Pancreas (tissue), 10 donors: Measurements from ENCODE around the gene JAKMIP1. TPM values are rescaled to one million over a fixed set of nuclear protein-coding genes. Genes with fewer than 3 reads are reported as not detected.

Source experiments
- ATAC-seq, 4 donors: fragments of 200-7000 bp; cut with Tn5 transposase; one replicate each; pipeline versions ENCODE4 v1.8.0 to v1.9.1; 2020; ENCODE audit warnings: mild to moderate bottlenecking in 4 of 4, moderate library complexity in 4 of 4
- DNase-seq, 6 donors: peaks; one replicate each; pipeline ENCODE4 v3.0.0-alpha.2; 2020
- FAIRE-seq: peaks from 2 replicates; lab custom pipeline; 2012; peaks lifted over from hg19 to GRCh38; lab: Jason Lieb, UNC
- H3K27ac ChIP-seq, 4 donors: fragments of 200-600 bp; sonication (generic); 1 replicate in 3 of 4; 2 replicates in 1 of 4; pipeline versions ENCODE4 v1.5.0 to v1.8.0; 2020
- H3K27me3 ChIP-seq, 4 donors: fragments of 200-600 bp; one replicate each; pipeline ENCODE4 v1.8.0; 2021
- H3K36me3 ChIP-seq, 3 donors: fragments of 200-600 bp; sonication (generic) in 1 of 3; one replicate each; pipeline versions ENCODE4 v1.5.0 to v1.8.0; 2020 to 2021
- H3K4me1 ChIP-seq, 3 donors: fragments of 200-600 bp; one replicate each; pipeline ENCODE4 v1.8.0; 2021
- H3K4me3 ChIP-seq, 4 donors: fragments of 200-600 bp; sonication (generic) in 2 of 4; one replicate each; pipeline versions ENCODE4 v1.5.0 to v1.8.0; 2020 to 2021
- H3K9me3 ChIP-seq, 4 donors: fragments of 200-600 bp; one replicate each; pipeline ENCODE4 v1.8.0; 2021
- WGBS, 2 donors: extraction: QIAGEN DNeasy Blood & Tissue Kit; methylation state at CpG; one replicate each; pipeline ENCODE4 v1.1.7; 2013; 5-methylcytosine and 5-hydroxymethylcytosine counted together
- intact Hi-C, 3 donors: fragments of 100-400 bp; cut with DNase I; formaldehyde crosslinking; loops; one replicate each; pipeline versions ENCODE4 v1.11.1 to v1.14.2; 2022
- polyA plus RNA-seq, 2 donors: library from polyadenylated mRNA; stranded (reverse); fragments of 200-250 nt; gene quantifications; one replicate each; pipeline ENCODE4 v1.2.3, GENCODE V29; 2013
- total RNA-seq, 6 donors: library from RNA; stranded (reverse); fragmentation: NEBNext Ultra II Directional in 4 of 6; extraction: Animal tissue kit (Norgen Biotek cat#: 25700) in 4 of 6; gene quantifications; one replicate each; pipeline versions ENCODE4 v1.2.1 to v1.2.4, GENCODE V29; 2021 to 2023
- TF ChIP-seq, protein P1 (sequence below), 4 donors: fragments of 200-600 bp; sonication (generic) in 3 of 4; IDR thresholded peaks; one replicate each; pipeline versions ENCODE4 v1.5.0 to v1.8.0; 2021; ENCODE audit warnings: antibody characterized with exemption in 4 of 4
- donor health status: healthy with polysubstance abuse.
- donor health status: DM: no; HTN: no; CAD: no; lungs with moderate emphysema.
- donor health status: DM: no; HTN: no; CAD: no.
- donor health status: control.
- donor health status: control.
- donor health status: Bipolar disorder and iron deficiency.
- donor health status: DM: yes; HTN: yes; CAD: no.
- donor health status: DM: no; HTN: no; CAD: no.
- donor health status: DM: no; HTN: no; CAD: no.
- donor health status: DM: yes; HTN: yes; CAD: no.

Gene JAKMIP1
- total and polyA plus RNA-seq, 8 donors, result 0.16 to 4.3 (median 0.59) TPM

DNA sequence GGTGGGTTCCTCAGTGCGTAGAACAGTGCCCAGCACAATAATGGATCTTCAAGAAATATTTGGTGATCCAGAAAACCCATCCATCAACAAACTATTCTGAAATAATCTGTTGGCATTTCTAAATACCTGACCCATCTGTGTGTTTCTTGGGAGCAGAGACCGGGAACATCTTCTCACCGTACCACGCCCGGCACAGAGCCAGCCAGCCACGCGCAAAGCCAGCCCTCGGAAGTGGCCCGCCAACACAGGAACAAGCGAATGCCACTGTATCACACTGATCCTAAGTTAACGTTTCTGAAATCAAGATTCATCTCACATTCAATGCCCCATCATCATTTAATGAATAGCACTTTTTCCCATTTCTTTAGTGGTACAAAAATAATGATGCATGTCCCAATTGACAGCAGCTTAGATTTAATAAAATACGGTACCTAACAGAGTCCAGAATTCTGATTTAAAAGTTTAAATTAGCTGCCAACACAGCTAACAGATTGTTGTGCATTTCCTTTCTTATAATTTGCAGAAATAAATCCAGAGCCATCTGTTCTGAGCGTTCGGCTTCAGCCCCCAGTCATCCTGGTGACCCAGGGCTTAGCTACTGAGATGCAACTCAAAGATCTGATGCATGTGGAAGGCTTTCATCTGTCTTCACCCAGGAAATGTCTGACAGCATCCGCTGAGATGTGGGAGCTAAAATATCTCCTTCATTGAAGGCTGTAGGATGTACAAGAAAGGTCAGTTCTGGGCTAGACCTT lies 44.2 kb downstream of the JAKMIP1 start:
- no peaks in the 10 kb centered on the region for H3K27me3 ChIP-seq
- DNase-seq (peak in 1 of 6 donors; percentile 13), ATAC-seq (no peak), FAIRE-seq (no peak)
- no peak overlapping the region for H3K27ac ChIP-seq
- H3K4me1 ChIP-seq, result no peaks in the 10 kb centered on the region
- no peak overlapping the region for H3K4me3 ChIP-seq
- H3K9me3 ChIP-seq, result no peaks in the 10 kb centered on the region
- WGBS, 2 donors, result 70 to 81% methylated on average over 15 of the region's 15 CpGs
- intact Hi-C loops, result no loop called here
- TF ChIP-seq, protein P1, sequence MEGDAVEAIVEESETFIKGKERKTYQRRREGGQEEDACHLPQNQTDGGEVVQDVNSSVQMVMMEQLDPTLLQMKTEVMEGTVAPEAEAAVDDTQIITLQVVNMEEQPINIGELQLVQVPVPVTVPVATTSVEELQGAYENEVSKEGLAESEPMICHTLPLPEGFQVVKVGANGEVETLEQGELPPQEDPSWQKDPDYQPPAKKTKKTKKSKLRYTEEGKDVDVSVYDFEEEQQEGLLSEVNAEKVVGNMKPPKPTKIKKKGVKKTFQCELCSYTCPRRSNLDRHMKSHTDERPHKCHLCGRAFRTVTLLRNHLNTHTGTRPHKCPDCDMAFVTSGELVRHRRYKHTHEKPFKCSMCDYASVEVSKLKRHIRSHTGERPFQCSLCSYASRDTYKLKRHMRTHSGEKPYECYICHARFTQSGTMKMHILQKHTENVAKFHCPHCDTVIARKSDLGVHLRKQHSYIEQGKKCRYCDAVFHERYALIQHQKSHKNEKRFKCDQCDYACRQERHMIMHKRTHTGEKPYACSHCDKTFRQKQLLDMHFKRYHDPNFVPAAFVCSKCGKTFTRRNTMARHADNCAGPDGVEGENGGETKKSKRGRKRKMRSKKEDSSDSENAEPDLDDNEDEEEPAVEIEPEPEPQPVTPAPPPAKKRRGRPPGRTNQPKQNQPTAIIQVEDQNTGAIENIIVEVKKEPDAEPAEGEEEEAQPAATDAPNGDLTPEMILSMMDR (IDR thresholded peaks at IDR 0.05), result no peak
- H3K36me3 ChIP-seq, result no peaks in the 10 kb centered on the region

- TF ChIP-seq, protein P1 (IDR thresholded peaks at IDR 0.05), result no peak
- Histone ChIP-seq H3K4me3 (no peak overlapping the region), H3K9me3 (no peaks in the 10 kb centered on the region), H3K4me1 (no peaks in the 10 kb centered on the region), H3K36me3 (no peaks in the 10 kb centered on the region), H3K27ac (no peak overlapping the region), H3K27me3 (no peaks in the 10 kb centered on the region)
- WGBS, 2 donors, result 29 to 30% methylated on average over 9 of the region's 9 CpGs
- FAIRE-seq, result no peak
- ATAC-seq, result no peak
- intact Hi-C loops, result no loop called here
- peak in 1 of 6 donors; percentile 19 for DNase-seq
Observed at GRCh38 chr4:6154875-6155274, 45.5 kb downstream of the JAKMIP1 start.

GRCh38 chr4:6153874-6154273 lies 46.5 kb downstream of the JAKMIP1 start:
- ATAC-seq (no peak), FAIRE-seq (no peak), DNase-seq (peak in 1 of 6 donors; percentile 15)
- 35 to 39% methylated on average over 7 of the region's 7 CpGs for WGBS, 2 donors
- Histone ChIP-seq H3K4me1 (no peaks in the 10 kb centered on the region), H3K36me3 (no peaks in the 10 kb centered on the region), H3K27ac (no peak overlapping the region), H3K27me3 (no peaks in the 10 kb centered on the region), H3K9me3 (no peaks in the 10 kb centered on the region), H3K4me3 (no peak overlapping the region)
- intact Hi-C loops, result no loop called here
- TF ChIP-seq, protein P1 (IDR thresholded peaks at IDR 0.05), result no peak

GRCh38 chr4:6152869-6153705 lies 47.3 kb downstream of the JAKMIP1 start:
- TF ChIP-seq, protein P1 (IDR thresholded peaks at IDR 0.05), result no peak
- Histone ChIP-seq H3K9me3 (no peaks in the 10 kb centered on the region), H3K27me3 (no peaks in the 10 kb centered on the region), H3K36me3 (no peaks in the 10 kb centered on the region), H3K4me3 (no peak overlapping the region), H3K4me1 (no peaks in the 10 kb centered on the region), H3K27ac (no peak overlapping the region)
- DNase-seq (peak in 1 of 6 donors; percentile 37), ATAC-seq (no peak), FAIRE-seq (no peak)
- 57 to 70% methylated on average over 15 of the region's 15 CpGs for WGBS, 2 donors
- intact Hi-C loops, result no loop called here
